GM12872 (cell line): Measurements from ENCODE around the gene SPRING1.

Experiments
- TF ChIP-seq, protein P1 (sequence below): IDR thresholded peaks from 3 replicates; pipeline ENCODE4 v1.5.1; 2011; ENCODE audit warnings: low read depth, mild to moderate bottlenecking, low read length, moderate library complexity; ENCODE audit not compliant: insufficient read depth

Gene SPRING1

DNA sequence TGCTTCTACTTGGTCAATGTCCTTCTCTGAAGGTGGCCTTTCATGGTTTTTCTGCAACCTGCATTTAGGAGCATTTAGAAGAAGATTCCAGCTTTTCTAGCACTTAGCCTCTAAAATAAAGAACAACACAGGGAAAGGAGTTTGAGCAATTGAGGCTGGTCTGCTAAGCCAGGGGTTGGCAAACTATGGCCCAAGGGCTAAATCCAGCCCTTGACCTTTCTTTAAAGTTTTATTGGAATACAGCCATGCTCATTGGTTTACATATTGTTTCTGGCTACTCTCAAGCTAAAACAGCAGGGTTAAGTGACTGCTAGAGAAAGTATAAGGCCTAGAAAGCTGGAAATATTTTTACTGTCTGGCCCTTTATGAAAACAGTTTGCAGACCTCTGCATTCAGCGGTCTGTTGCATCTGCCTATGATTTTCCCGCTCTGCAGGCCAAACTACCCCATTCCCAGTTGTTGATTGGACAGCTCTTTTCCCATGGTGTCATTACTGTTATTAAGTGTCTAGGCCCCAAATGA lies 39.3 kb downstream of the SPRING1 start:
- TF ChIP-seq, protein P1, sequence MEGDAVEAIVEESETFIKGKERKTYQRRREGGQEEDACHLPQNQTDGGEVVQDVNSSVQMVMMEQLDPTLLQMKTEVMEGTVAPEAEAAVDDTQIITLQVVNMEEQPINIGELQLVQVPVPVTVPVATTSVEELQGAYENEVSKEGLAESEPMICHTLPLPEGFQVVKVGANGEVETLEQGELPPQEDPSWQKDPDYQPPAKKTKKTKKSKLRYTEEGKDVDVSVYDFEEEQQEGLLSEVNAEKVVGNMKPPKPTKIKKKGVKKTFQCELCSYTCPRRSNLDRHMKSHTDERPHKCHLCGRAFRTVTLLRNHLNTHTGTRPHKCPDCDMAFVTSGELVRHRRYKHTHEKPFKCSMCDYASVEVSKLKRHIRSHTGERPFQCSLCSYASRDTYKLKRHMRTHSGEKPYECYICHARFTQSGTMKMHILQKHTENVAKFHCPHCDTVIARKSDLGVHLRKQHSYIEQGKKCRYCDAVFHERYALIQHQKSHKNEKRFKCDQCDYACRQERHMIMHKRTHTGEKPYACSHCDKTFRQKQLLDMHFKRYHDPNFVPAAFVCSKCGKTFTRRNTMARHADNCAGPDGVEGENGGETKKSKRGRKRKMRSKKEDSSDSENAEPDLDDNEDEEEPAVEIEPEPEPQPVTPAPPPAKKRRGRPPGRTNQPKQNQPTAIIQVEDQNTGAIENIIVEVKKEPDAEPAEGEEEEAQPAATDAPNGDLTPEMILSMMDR = no peak

GRCh38 chr12:116698116-116698515 lies 39.8 kb downstream of the SPRING1 start:
- TF ChIP-seq, protein P1 = no peak

GRCh38 chr12:116697716-116698115 lies 40.2 kb downstream of the SPRING1 start:
- TF ChIP-seq, protein P1 = no peak

DNA sequence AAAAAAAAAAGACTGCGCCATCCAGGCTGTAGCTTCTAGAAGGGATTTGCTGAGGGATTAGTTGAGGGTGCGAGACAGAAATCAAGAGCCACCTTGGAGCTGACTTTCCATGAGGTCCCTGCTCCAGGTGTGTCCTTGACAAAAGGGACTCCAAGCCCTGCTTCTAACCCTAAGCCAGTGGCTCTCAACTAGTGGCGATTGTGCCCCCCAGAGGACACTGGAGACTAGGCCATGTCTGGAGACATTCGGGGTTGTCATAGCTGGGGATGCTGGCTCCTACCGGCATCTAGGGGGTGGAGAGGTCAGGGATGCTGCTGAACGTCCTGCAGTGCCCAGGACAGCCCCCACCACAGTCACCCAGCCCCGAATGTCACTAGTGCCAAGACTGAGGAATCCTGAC lies 40.6 kb downstream of the SPRING1 start:
- TF ChIP-seq, protein P1 = peak; percentile 44; the same call in 2 of the 3 replicates

DNA sequence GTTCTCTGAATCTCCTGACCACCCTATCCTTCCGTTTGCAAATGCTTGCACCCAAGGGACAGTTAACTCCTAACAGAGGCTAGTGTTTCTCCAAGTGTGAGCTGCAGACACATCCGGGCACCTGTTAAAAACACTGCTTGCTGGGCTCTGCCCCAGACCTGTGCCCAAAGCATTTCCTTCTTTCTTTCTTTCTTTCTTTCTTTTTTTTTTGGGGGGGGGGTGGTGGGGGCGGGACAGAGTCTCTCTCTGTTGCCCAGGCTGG lies 42.5 kb downstream of the SPRING1 start:
- TF ChIP-seq, protein P1 = no peak

DNA sequence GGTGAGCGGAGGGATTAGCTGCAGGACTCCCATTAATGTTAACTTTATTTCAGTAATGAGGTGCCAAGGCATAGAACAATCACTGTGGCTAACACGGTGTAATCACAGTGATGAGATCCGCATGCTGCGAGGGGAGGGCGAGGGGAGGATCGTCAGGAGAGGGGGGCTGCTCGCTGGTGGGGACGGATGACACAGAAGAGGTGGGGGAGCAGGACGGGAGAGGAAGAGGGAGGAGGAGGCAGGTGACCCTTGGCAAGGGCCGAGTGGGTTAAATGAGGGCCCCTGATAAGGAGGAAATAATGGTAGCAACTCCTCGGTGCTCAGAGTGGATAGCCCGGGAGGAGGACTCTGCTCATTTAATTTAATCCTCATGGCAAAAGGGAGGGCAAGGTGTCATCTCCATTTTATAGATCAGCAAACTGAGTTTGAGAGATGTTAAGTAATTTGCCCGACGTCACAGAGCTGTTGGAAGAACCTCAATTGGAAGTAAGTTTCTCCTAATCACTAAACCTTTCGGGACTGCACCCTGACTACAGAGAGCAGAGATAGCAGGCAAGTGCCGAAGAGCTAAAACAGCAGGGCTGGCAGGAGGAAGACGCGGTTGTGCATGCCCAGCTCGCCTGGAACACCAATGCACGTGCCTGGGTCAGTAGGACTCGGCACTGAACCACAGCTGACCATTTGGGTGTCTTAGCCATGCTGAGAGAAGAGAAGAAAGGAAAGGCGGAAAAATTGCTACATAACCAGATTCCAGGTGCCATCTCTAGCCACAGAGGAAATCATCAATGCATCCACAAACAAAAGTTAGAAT lies 43.0 kb downstream of the SPRING1 start:
- TF ChIP-seq, protein P1 = no peak

- TF ChIP-seq, protein P1 = no peak
These were observed 44.3 kb downstream of the SPRING1 start for GRCh38 chr12:116693286-116694227.
